ENCODE data around the gene TMEM50A. TPM values are rescaled to one million over a fixed set of nuclear protein-coding genes. Genes with fewer than 3 reads are reported as not detected.
"Not testable (repeated sequence)": the region's sequence is repeated elsewhere in the genome, so short reads cannot be mapped to it uniquely, and the experiment has no call there.

TMEM50A gene
- total and polyA plus RNA-seq, 9 of the 15 experiments (the other 6 are each of a cell fraction or from before 2014, with no cell fraction given) = 43.7 to 195 (median 137) TPM

- POLR2A ChIA-PET = interaction anchor here (0.5 kb wide), 1 partner anchor 107 kb away, joined by 3 read pairs; no protein-coding TSS in a partner anchor
- H3K36me3 ChIP-seq (ENCODE audit: control insufficient read depth, insufficient read depth, low read length); in situ Hi-C loops (cut with MboI); H3K9ac ChIP-seq (ENCODE audit: insufficient read depth in 1 of 2, low read depth in 2 of 2, low read length in 2 of 2); ATAC-seq; H3K9me1 ChIP-seq (ENCODE audit: control insufficient read depth, insufficient read depth, low read length); CTCF ChIA-PET (ENCODE audit: low intra/inter-chr PET ratio); FAIRE-seq; H3K4me3 ChIP-seq; H3K4me2 ChIP-seq (ENCODE audit: insufficient read depth, low read length); H3K27me3 ChIP-seq (ENCODE audit: control insufficient read depth in 2 of 2, insufficient read depth in 2 of 2, low read length in 2 of 2); intact Hi-C loops (cut with micrococcal nuclease); H3K79me2 ChIP-seq (ENCODE audit: control insufficient read depth, insufficient read depth, low read length); H2AFZ ChIP-seq (ENCODE audit: low read depth, low read length); H3K4me1 ChIP-seq (replicated peaks in 1 of 2; ENCODE audit: control insufficient read depth in 2 of 2, insufficient read depth in 2 of 2, low read length in 2 of 2); DNase-seq (ENCODE audit: extremely low read depth in 1 of 4, low spot score in 3 of 4); H3K9me3 ChIP-seq (replicated peaks; ENCODE audit: control insufficient read depth, insufficient read depth, low read depth, low read length); BruUV-seq (replicated peaks); H3K27ac ChIP-seq (ENCODE audit: extremely low read depth, low read depth, low read length); H4K20me1 ChIP-seq (replicated peaks; ENCODE audit: control insufficient read depth, insufficient read depth, low read length): not testable (repeated sequence)
- TF ChIP-seq FOSL1 (tag; conservative IDR thresholded peaks at IDR 0.05) = peak; percentile 53
- WGBS (ENCODE audit: insufficient coverage, low coverage, missing lambda C conversion rate) = 57% methylated on average over 9 of the region's 9 CpGs
These were observed 17.7 kb upstream of the TMEM50A start for GRCh38 chr1:25320314-25320938.

GRCh38 chr1:25322127-25322526, 16.0 kb upstream of the TMEM50A start:
- ATAC-seq = peak; percentile 86
- H3K4me1 ChIP-seq (replicated peaks in 1 of 2; ENCODE audit: control insufficient read depth in 2 of 2, insufficient read depth in 2 of 2, low read length in 2 of 2); CTCF ChIA-PET (ENCODE audit: low intra/inter-chr PET ratio); H2AFZ ChIP-seq (ENCODE audit: low read depth, low read length); H3K79me2 ChIP-seq (ENCODE audit: control insufficient read depth, insufficient read depth, low read length); H3K9me1 ChIP-seq (ENCODE audit: control insufficient read depth, insufficient read depth, low read length); H3K9ac ChIP-seq (ENCODE audit: insufficient read depth in 1 of 2, low read depth in 2 of 2, low read length in 2 of 2); BruUV-seq (replicated peaks); H4K20me1 ChIP-seq (replicated peaks; ENCODE audit: control insufficient read depth, insufficient read depth, low read length); H3K27me3 ChIP-seq (ENCODE audit: control insufficient read depth in 2 of 2, insufficient read depth in 2 of 2, low read length in 2 of 2); H3K36me3 ChIP-seq (ENCODE audit: control insufficient read depth, insufficient read depth, low read length); intact Hi-C loops (cut with micrococcal nuclease); H3K9me3 ChIP-seq (replicated peaks; ENCODE audit: control insufficient read depth, insufficient read depth, low read depth, low read length); in situ Hi-C loops (cut with MboI); POLR2A ChIA-PET; H3K27ac ChIP-seq (ENCODE audit: extremely low read depth, low read depth, low read length); H3K4me3 ChIP-seq: not testable (repeated sequence)
- DNase-seq (ENCODE audit: extremely low read depth in 1 of 4, low spot score in 3 of 4) = peak in 1 of 4 experiments; percentile 80
- 0 out of 2 replicates have a peak overlapping the region, but pooled peaks have one; percentile 18 for H3K4me2 ChIP-seq (ENCODE audit: insufficient read depth, low read length)
- 0% methylated on average over 4 of the region's 9 CpGs for WGBS (ENCODE audit: insufficient coverage, low coverage, missing lambda C conversion rate)
- FAIRE-seq = peak; percentile 90
- TF ChIP-seq ESRRA (IDR thresholded peaks at IDR 0.05; ENCODE audit: borderline replicate concordance, low read depth) = peak; percentile 25; the same call in 1 of the 2 replicates
- peak; percentile 72; the same call in 1 of the 2 replicates for TF ChIP-seq ADNP (tag; IDR thresholded peaks at IDR 0.05)
- peak; percentile 51 for TF ChIP-seq CBFA2T2 (conservative IDR thresholded peaks at IDR 0.05)
- TF ChIP-seq TFAP4 (CRISPR knock-in tag; IDR thresholded peaks at IDR 0.05; ENCODE audit: borderline replicate concordance) = peak; percentile 46; the same call in 1 of the 2 replicates
- 0 out of 2 replicates have a peak, but pooled peaks have one; percentile 12 for TF ChIP-seq CREM (IDR thresholded peaks at IDR 0.05; ENCODE audit: low read depth)
- peak; percentile 80 for TF ChIP-seq PKNOX1 (IDR thresholded peaks at IDR 0.05)
- TF ChIP-seq ZNF766 (CRISPR knock-in tag; conservative IDR thresholded peaks at IDR 0.05) = peak; percentile 99
- TF ChIP-seq MEIS2 (IDR thresholded peaks at IDR 0.05; ENCODE audit: partially characterized antibody) = peak; percentile 75
- peak in 1 of 2 experiments; percentile 10; a peak in 1 of 4 replicates for TF ChIP-seq TRIM24 (IDR thresholded peaks at IDR 0.05)
- peak; percentile 54 for TF ChIP-seq SMAD4 (CRISPR knock-in tag; conservative IDR thresholded peaks at IDR 0.05)
- TF ChIP-seq TCF3 (CRISPR knock-in tag; IDR thresholded peaks at IDR 0.05) = peak; percentile 52
- peak; percentile 86 for TF ChIP-seq EHMT2 (IDR thresholded peaks at IDR 0.05)
- TF ChIP-seq ARID1B (IDR thresholded peaks at IDR 0.05) = peak; percentile 30
- TF ChIP-seq NCOR1 (IDR thresholded peaks at IDR 0.05) = 0 out of 2 replicates have a peak, but pooled peaks have one; percentile 18
- TF ChIP-seq BCOR (IDR thresholded peaks at IDR 0.05) = 0 out of 2 replicates have a peak, but pooled peaks have one; percentile 10
